HFFc6 (cell line): ENCODE data around the gene WDR90. TPM values are rescaled to one million over a fixed set of nuclear protein-coding genes. Genes with fewer than 3 reads are reported as not detected.

Experiments used
- DNase-seq: peaks from one replicate; pipeline ENCODE4 v3.0.0-alpha.2; 2018
- H3K27ac Mint-ChIP-seq: 2 replicates; pipeline ENCODE4 v1.8.0; 2020; ENCODE audit warnings: mild to moderate bottlenecking, mixed read lengths
- H3K27me3 Mint-ChIP-seq: 2 replicates; pipeline ENCODE4 v1.8.0; 2021; ENCODE audit warnings: mild to moderate bottlenecking, moderate library complexity, mixed read lengths; ENCODE audit not compliant: insufficient read depth
- H3K36me3 Mint-ChIP-seq: 2 replicates; pipeline ENCODE4 v1.8.0; 2021; ENCODE audit warnings: low read depth, mixed read lengths
- H3K4me1 Mint-ChIP-seq: 2 replicates; pipeline ENCODE4 v1.8.0; 2020; ENCODE audit warnings: low read depth, mixed read lengths
- H3K4me3 Mint-ChIP-seq: 2 replicates; pipeline ENCODE4 v1.8.0; 2020; ENCODE audit warnings: mild to moderate bottlenecking, moderate library complexity, mixed read lengths
- H3K9me3 Mint-ChIP-seq: 2 replicates; pipeline ENCODE4 v1.8.0; 2020; ENCODE audit warnings: mild to moderate bottlenecking, mixed read lengths
- total RNA-seq, 6 experiments: library from RNA; stranded (reverse); fragmentation: NEBNext Ultra II Directional; extraction: Animal tissue kit (Norgen Biotek cat#: 25700); gene quantifications; 2 replicates in 1 of 6; 3 replicates in 5 of 6; pipeline ENCODE4 v1.2.3, GENCODE V29; 2021
- TF ChIP-seq, protein P1 (sequence below): fragments of 200-600 bp; sonication (generic); IDR thresholded peaks from 2 replicates; pipeline ENCODE4 v1.5.0; 2021; ENCODE audit warnings: antibody characterized with exemption, mild to moderate bottlenecking

The WDR90 gene
- total RNA-seq, 6 experiments from 2014 or later, result 11.6 to 19.0 (median 17.7) TPM

DNA sequence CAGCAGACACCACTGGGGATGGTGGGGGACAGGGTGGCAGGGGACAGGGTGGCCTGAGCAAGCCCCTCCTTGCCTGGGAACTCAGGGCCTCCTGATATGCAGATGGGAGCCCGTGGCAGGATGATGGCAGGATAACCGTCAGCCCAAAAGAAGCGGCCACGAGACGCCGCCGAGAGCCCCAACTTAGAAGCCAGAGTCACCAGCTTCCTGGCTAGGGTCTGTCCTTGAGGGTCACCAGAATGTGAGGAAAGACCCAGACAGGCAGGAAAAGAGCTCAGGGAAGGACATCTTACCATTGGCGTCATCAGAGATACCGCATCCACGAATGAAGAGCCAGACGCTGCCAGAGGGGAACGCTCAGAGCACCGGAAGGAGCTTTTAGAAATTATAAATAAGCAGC lies 39.8 kb upstream of the WDR90 start:
- H3K4me3 Mint-ChIP-seq, result no peak overlapping the region
- peaks cover 23% of the 10 kb centered on the region for H3K36me3 Mint-ChIP-seq
- DNase-seq, result no peak
- H3K27me3 Mint-ChIP-seq, result peaks cover 6% of the 10 kb centered on the region
- H3K27ac Mint-ChIP-seq, result no peak overlapping the region
- no peaks in the 10 kb centered on the region for H3K4me1 Mint-ChIP-seq
- H3K9me3 Mint-ChIP-seq, result peaks cover 35% of the 10 kb centered on the region
- TF ChIP-seq, protein P1, sequence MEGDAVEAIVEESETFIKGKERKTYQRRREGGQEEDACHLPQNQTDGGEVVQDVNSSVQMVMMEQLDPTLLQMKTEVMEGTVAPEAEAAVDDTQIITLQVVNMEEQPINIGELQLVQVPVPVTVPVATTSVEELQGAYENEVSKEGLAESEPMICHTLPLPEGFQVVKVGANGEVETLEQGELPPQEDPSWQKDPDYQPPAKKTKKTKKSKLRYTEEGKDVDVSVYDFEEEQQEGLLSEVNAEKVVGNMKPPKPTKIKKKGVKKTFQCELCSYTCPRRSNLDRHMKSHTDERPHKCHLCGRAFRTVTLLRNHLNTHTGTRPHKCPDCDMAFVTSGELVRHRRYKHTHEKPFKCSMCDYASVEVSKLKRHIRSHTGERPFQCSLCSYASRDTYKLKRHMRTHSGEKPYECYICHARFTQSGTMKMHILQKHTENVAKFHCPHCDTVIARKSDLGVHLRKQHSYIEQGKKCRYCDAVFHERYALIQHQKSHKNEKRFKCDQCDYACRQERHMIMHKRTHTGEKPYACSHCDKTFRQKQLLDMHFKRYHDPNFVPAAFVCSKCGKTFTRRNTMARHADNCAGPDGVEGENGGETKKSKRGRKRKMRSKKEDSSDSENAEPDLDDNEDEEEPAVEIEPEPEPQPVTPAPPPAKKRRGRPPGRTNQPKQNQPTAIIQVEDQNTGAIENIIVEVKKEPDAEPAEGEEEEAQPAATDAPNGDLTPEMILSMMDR, result no peak

DNA sequence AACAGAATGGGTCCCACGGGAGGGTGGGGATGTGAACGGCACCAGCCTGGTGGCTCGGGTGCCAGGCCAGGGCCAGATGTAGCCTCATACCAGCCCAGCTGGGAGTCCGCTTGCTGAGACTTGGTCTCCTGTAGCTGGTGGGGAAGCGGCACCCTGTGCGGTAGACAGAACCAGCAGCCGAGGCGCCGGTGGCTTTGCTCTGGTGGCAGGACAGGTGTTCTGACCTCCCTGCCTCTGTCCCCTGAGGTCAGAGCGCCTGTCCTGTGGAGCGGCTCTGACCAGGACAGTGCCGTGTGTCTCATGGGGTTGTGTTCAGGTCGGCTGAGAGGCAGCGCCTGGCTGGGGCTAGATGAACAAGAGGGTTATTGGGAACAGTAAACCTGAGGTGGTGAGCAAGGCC lies 39.2 kb upstream of the WDR90 start:
- no peak overlapping the region; the same call in 1 of the 2 replicates for H3K27ac Mint-ChIP-seq
- peaks cover 6% of the 10 kb centered on the region for H3K27me3 Mint-ChIP-seq
- peaks cover 29% of the 10 kb centered on the region for H3K36me3 Mint-ChIP-seq
- H3K4me3 Mint-ChIP-seq, result no peak overlapping the region
- no peak for DNase-seq
- peaks cover 34% of the 10 kb centered on the region for H3K9me3 Mint-ChIP-seq
- no peaks in the 10 kb centered on the region for H3K4me1 Mint-ChIP-seq
- TF ChIP-seq, protein P1, result no peak

DNA sequence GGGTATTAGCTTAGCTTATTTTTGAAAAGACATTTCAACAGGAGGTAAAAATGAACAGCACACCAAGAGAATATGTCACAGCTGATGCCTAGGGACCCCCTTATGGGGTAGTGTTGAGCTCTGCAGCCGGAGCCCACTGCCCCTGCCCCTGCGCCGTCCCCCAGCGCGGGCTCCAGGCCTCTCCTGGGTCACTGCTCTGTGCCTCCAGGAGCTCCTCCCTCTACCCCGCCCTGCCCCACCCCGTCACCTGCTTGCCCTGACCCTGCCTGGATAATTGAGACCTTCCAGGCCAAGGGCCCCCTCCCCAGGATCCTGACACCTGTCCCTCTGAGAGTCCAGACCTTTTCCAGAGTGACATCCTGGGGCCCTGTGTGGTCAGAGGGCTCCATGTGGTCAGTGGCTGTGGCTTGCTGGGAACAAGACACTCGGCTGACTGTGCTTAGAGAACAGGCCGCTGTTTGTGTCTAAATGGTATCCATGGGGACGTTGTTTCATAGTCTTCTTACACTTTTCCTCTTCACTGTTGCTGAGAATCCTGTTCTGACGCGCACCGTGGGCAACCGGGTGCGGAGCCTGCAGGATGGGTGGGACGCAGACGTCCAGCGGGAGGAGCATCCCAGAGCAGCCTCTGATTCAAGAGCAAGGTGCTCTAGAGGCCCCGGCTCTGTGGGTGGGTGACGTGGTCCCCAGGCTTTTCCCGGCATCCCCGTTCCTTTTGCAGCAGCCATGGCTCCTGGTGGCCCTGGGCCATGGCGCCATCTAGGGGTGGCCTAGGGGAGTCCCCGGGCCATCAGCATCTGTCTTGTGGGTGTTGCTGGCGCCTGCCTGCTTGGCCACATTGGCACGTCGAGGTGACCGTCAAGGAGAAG lies 38.4 kb upstream of the WDR90 start:
- peaks cover 6% of the 10 kb centered on the region for H3K27me3 Mint-ChIP-seq

DNA sequence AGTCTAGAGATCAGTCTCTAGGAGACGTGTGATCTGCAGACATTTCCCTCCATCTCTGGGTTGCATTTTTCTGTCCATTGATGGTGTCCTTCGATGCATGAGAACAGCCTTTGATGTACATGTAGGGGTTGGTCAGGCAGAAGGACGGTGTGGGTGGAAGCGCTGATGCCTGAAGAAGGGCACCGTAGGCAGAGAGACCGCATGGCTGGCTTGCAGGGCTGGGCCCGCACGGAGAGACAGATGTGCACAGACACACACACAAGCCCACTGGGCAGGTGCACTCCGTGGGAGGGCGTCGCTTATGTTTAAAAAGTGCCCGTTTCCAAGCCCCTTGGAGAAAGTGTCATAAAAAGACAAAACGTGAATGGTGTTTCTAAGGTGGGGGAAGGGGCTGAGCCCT lies 34.0 kb upstream of the WDR90 start:
- peaks cover 23% of the 10 kb centered on the region for H3K9me3 Mint-ChIP-seq
- H3K4me3 Mint-ChIP-seq, result no peak overlapping the region
- H3K27ac Mint-ChIP-seq, result no peak overlapping the region
- no peaks in the 10 kb centered on the region for H3K27me3 Mint-ChIP-seq
- H3K36me3 Mint-ChIP-seq, result peaks cover 24% of the 10 kb centered on the region
- DNase-seq, result no peak
- TF ChIP-seq, protein P1, result no peak
- no peaks in the 10 kb centered on the region for H3K4me1 Mint-ChIP-seq

More for the DNA sequence above, 38.4 kb upstream of the WDR90 start:
- H3K9me3 Mint-ChIP-seq, result peaks cover 27% of the 10 kb centered on the region
- peaks cover 24% of the 10 kb centered on the region for H3K36me3 Mint-ChIP-seq
- H3K4me3 Mint-ChIP-seq, result no peak overlapping the region
- H3K27ac Mint-ChIP-seq, result no peak overlapping the region; the same call in 1 of the 2 replicates
- TF ChIP-seq, protein P1, result peak; percentile 61; the same call in 1 of the 2 replicates
- no peak for DNase-seq
- H3K4me1 Mint-ChIP-seq, result no peaks in the 10 kb centered on the region

DNA sequence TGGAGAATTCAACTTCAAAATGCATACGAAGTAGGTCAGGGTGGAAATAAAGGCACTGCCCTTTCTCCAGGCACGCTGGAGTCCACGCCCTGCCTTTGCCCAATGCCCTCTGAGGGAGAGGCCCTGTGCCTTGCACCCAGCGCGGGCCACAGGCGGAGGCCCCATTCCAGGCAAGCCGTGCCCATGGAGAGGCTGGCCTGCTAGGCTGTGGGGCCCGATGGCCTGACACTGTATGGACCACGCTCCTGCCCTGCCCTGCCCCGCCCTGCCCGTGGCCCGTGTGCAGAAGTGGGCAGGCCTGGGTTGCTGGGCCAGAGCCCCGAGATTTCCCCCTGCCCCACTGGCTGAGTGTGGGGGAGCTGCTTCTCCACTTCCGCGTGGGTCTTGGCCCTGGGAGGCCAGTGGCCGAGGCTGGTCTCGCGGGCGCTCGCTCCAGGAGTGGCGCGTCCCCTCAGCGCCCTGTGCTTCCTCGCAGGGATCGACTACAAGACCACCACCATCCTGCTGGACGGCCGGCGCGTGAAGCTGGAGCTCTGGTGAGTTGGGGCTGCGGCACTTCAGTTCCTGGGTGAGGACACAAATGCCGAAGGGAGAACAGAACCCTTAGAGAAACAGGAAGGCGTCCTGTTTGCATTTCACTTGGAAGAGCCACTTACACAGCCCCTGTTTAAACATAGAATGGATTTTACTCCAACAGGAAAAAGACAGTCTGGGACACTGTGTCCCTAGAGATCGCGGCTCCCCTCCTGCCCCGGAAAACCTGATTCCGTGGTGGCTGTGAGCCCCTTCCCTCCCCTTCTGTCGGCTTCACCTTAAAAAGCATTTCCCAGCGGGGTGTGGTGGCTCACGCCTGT lies 32.2 kb upstream of the WDR90 start:
- no peak for DNase-seq
- H3K27me3 Mint-ChIP-seq, result no peaks in the 10 kb centered on the region
- no peak overlapping the region for H3K4me3 Mint-ChIP-seq
- peaks cover 18% of the 10 kb centered on the region for H3K36me3 Mint-ChIP-seq
- H3K9me3 Mint-ChIP-seq, result peaks cover 16% of the 10 kb centered on the region
- H3K4me1 Mint-ChIP-seq, result peaks cover 7% of the 10 kb centered on the region; the same call in 1 of the 2 replicates
- H3K27ac Mint-ChIP-seq, result no peak overlapping the region
- TF ChIP-seq, protein P1, result no peak
